HG03103 (cell line): ENCODE measurements around the gene ATG4C.

Experiments used
- ATAC-seq: cut with Tn5 transposase; IDR thresholded peaks from one replicate; pipeline ENCODE4 v1.9.1; 2021; ENCODE audit warnings: low read depth; ENCODE audit not compliant: unreplicated experiment

Gene ATG4C

DNA sequence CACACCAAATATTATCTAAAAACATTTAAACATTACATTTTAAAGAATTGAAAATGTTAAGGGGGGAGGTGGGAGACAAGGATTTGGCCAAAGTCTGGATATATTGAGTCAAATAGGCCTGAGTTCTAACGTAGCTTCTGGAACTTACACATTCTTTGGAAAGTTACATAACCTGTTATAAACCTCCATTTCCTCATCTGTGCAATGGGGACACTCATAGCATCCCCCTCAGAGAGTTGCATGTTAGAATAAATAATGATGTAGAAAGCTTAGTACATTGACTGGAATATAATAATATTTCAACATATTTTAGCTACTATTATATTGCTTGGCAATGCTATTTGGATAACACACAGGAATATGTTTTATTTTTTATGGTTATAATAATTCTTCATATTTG lies 117.7 kb downstream of the ATG4C start:
- ATAC-seq: no peak

DNA sequence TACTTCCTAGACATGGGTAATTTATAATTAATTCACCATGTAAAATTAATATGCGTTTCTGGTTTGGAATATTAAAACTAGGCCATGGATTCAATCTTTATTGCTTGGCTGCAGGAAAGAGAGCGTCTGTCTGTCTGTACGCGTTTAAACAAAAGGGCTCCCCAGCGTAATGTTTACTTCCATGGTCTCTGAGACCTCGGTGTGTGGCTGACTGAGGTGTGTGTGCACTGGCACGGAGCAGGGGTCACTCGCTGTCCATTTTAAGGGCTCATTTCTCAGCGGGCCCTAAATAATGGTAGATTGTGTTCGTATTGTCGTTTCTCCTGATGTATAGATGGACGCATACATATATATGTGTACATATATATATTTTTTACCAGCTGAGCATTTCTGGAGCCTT lies 119.6 kb downstream of the ATG4C start:
- no peak for ATAC-seq

DNA sequence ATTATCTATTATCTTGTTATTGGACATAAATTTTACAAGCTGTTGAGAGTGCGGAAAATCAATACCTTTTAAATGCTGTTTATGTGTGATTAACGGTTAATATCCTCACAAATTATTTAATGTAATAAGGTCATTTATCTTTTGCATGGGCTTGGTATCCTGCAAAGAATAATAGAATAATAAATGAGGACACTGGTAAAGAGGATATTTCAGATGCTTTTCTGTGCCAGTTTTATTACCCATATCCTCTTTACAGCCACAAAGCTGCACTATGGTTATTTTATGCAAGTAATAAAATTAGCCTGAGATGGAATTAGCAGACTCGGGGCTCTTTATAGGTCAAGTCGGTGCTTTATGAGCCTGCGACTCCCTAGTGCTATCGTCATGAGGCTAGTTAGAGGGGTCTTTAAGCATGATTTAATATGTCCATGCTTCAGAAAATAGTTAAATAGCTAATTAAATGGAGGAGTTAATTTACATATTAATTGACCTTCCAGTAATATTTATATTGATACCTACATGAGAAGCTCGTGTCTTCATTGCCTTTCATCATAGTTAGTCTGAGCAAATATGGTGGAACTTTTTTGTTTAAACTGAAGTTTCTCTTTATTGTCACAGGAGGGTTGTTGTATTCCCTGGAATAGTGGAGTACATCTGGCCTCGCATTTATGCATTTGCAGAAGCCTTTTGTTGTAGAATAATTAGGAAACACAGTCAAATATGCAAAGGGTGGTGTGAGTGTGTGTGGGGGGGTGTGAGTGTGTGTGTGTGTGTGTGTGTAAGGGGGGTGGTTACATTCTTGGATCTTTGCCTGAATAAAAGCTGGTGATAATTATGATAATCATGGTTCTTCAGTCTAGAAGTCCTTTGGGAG lies 120.3 kb downstream of the ATG4C start:
- ATAC-seq: no peak

DNA sequence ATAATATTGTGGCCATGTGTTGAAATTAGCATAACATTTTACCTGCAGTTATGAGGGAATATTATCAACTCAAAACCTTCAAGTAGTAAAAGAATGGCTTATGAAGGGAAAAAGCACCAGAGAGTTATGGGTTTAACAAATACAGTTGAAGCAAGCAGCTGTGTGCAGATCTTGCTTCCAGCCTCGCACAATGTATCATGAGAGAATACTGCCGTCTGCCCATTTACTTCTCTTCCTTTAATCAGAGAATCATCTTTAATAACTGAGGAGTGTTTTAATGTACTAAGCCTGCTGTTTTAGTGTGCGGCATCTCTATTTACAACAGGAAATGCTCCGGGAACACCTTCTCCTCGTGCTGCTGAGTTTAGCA lies 120.9 kb downstream of the ATG4C start:
- ATAC-seq: no peak

DNA sequence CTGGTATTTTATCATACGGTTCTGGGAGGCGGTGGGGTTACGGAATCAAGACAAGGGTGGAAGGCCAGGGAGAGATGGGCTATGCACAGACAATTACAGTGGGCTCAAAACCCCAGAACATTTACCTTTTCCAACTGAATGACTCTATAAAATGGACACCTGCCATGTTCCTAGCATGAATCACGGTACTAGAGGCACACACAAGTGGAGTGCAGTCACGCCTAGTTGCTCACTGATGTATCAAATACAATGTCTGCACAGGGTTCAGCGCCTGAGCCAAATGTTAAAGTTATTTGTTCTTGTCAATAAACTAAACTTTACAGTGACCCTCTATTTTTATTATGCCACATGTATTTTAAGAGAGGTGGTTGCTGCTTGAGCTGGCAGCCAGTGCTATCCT lies 121.4 kb downstream of the ATG4C start:
- ATAC-seq: no peak

DNA sequence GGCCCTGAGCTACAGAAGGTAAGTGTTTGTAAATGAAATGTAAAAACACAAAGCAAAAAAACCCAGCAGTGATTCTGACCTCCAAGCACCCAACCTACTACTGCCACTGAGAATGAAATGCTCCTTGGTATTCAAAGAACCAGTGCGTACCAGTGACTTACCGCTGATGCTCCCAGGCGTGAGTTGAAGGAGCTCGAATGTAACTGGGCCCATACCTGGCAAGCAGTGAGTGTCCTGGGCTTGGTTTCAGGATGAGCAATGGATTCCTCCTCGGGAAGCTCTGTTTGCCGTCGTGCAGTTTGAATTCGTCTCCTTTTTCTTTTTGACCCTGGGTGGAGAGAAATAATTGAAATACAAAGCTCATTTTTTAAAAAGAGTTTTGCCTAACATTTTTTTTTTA lies 121.9 kb downstream of the ATG4C start:
- no peak for ATAC-seq

DNA sequence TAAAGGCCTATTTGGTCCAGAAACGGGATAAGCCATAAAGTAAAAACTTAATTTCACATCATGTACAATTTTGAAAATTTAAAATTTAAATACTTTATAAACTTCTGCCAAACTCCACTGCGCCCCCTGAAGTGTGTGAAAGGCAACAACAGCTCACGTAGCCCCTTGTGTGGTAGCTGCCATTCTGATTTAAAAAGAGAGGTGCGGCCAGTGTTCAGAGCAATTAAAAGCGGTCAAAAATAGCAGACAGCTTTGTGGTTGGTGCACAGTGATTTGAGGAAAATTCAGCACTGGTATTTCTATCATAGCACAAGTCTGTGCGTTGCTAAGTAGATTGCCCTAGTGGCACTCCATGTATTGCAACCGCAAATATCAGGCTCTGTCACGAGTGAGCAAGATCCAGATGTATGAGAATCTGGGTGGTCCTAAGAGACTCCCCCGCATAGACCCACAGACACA lies 122.5 kb downstream of the ATG4C start:
- ATAC-seq: no peak

DNA sequence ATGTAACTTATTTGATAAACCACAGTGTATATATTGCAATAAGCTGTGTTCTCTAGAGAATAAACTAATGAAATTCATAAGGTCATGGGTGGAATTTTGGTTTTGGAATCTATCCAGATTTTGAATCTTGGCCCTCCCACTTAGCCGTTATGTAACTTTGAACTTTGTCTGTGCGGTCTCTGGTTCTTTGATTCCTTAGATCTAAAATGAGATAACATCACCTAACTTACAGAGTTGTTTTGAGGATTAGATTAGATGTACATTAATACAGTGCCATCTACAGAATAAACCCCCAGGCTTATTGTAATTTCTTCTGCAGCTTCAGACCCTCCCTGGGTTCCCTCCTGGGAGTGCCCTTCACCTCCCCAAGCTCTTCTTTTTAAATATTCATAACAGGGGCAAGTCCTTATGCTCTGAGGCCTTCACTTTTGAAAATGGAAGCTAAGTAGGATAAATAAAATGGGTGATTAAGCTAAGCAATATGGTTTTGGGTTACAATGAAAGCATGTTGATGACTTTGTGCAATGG lies 124.3 kb downstream of the ATG4C start:
- ATAC-seq: no peak

DNA sequence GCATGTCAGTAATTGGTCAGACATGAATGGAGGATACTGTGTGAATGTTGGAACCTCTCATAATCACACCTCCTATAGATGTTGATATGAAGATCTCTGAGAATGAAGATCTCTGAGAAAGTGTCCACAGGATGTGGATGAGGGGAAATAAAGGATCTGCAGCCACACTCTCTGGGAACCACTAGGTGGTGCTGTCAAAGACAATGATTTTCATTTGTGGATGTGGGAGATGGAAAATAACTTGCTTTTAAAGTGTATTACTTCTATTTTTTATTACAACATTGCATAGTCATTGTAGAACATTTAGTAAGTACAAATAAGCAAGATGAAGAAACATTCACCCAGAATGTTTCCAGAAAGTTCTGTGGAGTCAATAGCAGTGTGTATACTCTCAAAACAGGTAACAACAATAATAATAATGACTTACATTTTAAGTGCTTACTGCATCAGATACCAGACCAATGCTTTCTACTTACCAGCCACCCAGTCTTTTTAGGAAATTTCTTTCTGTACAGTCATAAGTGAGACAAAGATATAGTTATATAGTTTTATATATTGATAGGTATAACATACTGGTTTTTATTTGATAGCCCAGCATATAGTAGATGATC lies 128.2 kb downstream of the ATG4C start:
- no peak for ATAC-seq
